H1 (cell line): ENCODE measurements around the gene SETD1B. TPM values are rescaled to one million over a fixed set of nuclear protein-coding genes. Genes with fewer than 3 reads are reported as not detected.

Source experiments
- CTCF ChIA-PET: fragments of 300-600 bp; sonication (Branson Sonifier 250); formaldehyde crosslinking; loops from one replicate; lab custom pipeline; 2021; ENCODE audit not compliant: partially characterized antibody; lab: Charles Lee
- POLR2A ChIA-PET: fragments of 300-600 bp; sonication (Branson Sonifier 250); formaldehyde crosslinking; loops from one replicate; lab custom pipeline; 2021; ENCODE audit warnings: inconsistent platforms; ENCODE audit not compliant: partially characterized antibody; lab: Charles Lee
- DNase-seq, 2 experiments: peaks; one replicate each; pipeline versions ENCODE4 v3.0.0 to v3.0.0-alpha.2; 2010 to 2022; ENCODE audit warnings: low spot score in 2 of 2, low read depth in 1 of 2, mixed read lengths in 1 of 2
- FAIRE-seq: peaks from 2 replicates; lab custom pipeline; 2011; peaks lifted over from hg19 to GRCh38; lab: Jason Lieb, UNC
- H2AFZ ChIP-seq: 2 replicates; pipeline ENCODE4 v1.8.1; 2012; ENCODE audit warnings: low read length, inconsistent platforms
- H2AK5ac ChIP-seq: 2 replicates; pipeline ENCODE4 v1.6.1; 2013; ENCODE audit warnings: low read depth, low read length
- H2BK120ac ChIP-seq: replicated peaks from 2 replicates; pipeline ENCODE3; 2013; ENCODE audit warnings: low read depth, low read length, inconsistent platforms
- H2BK12ac ChIP-seq: 2 replicates; pipeline ENCODE4 v1.6.1; 2013; ENCODE audit warnings: low read depth, low read length
- H2BK15ac ChIP-seq: 2 replicates; pipeline ENCODE4 v1.6.1; 2013; ENCODE audit warnings: low read length
- H2BK20ac ChIP-seq: 2 replicates; pipeline ENCODE4 v1.6.1; 2013; ENCODE audit warnings: low read length
- H2BK5ac ChIP-seq: 2 replicates; pipeline ENCODE4 v1.6.1; 2013; ENCODE audit warnings: low read depth, low read length
- H3K14ac ChIP-seq: 2 replicates; pipeline ENCODE4 v1.6.1; 2013; ENCODE audit warnings: inconsistent platforms; ENCODE audit not compliant: insufficient read length
- H3K18ac ChIP-seq: 2 replicates; pipeline ENCODE4 v1.6.1; 2013; ENCODE audit warnings: low read length; ENCODE audit errors: extremely low read depth
- H3K23ac ChIP-seq: 2 replicates; pipeline ENCODE4 v1.6.1; 2013; ENCODE audit warnings: inconsistent platforms; ENCODE audit not compliant: insufficient read length
- H3K23me2 ChIP-seq: 2 replicates; pipeline ENCODE4 v1.6.1; 2013; ENCODE audit warnings: low read depth, low read length
- H3K27ac ChIP-seq: 2 replicates; pipeline ENCODE4 v1.6.1; 2011; ENCODE audit warnings: low read depth, low read length, inconsistent platforms
- H3K27me3 ChIP-seq, 4 experiments: replicated peaks in 1 of 4; 1 replicate in 1 of 4; 2 replicates in 3 of 4; pipeline versions ENCODE4 v1.6.1 to v1.8.1; 2011 to 2013; ENCODE audit warnings: low read length in 3 of 4, mild to moderate bottlenecking in 3 of 4, inconsistent platforms in 2 of 4, mixed read lengths in 2 of 4, moderate library complexity in 1 of 4; ENCODE audit not compliant: control insufficient read depth in 3 of 4, insufficient read depth in 3 of 4; ENCODE audit errors: extremely low read depth in 1 of 4
- H3K36me3 ChIP-seq, 4 experiments: 2 replicates each; pipeline versions ENCODE4 v1.6.1 to v1.8.1; 2011 to 2013; ENCODE audit warnings: mild to moderate bottlenecking in 4 of 4, low read length in 3 of 4, moderate library complexity in 2 of 4, control low read depth in 1 of 4, inconsistent platforms in 1 of 4; ENCODE audit not compliant: insufficient read depth in 4 of 4, control insufficient read depth in 2 of 4
- H3K4ac ChIP-seq: replicated peaks from 2 replicates; pipeline ENCODE3; 2013; ENCODE audit warnings: low read length, low read depth, mixed read lengths, inconsistent platforms; ENCODE audit not compliant: insufficient read length
- H3K4me1 ChIP-seq, 4 experiments: replicated peaks in 1 of 4; 1 replicate in 1 of 4; 2 replicates in 3 of 4; pipeline versions ENCODE4 v1.6.1 to v1.8.1; 2011 to 2013; ENCODE audit warnings: low read length in 3 of 4, inconsistent platforms in 2 of 4, mixed read lengths in 1 of 4; ENCODE audit not compliant: insufficient read depth in 4 of 4, control insufficient read depth in 3 of 4
- H3K4me2 ChIP-seq, 2 experiments: 2 replicates each; pipeline versions ENCODE4 v1.6.1 to v1.8.1; 2011 to 2013; ENCODE audit warnings: low read depth in 2 of 2, low read length in 2 of 2, control low read depth in 1 of 2, inconsistent platforms in 1 of 2, mild to moderate bottlenecking in 1 of 2; ENCODE audit not compliant: insufficient read depth in 1 of 2
- H3K4me3 ChIP-seq, 4 experiments: fragments of 200-600, 300-600 bp in 1 of 4; sonication (generic), shearing (Covaris generic), sonication (Bioruptor Twin) in 1 of 4; 2 replicates each; pipeline versions ENCODE4 v1.5.1 to v1.8.1; 2011 to 2016; ENCODE audit warnings: low read length in 4 of 4, low read depth in 3 of 4, control low read depth in 2 of 4, inconsistent platforms in 2 of 4, mild to moderate bottlenecking in 2 of 4, mixed read lengths in 1 of 4, moderate library complexity in 1 of 4; ENCODE audit not compliant: insufficient read depth in 2 of 4; ENCODE audit errors: extremely low read depth in 1 of 4
- H3K56ac ChIP-seq: replicated peaks from 2 replicates; pipeline ENCODE3; 2013; ENCODE audit warnings: low read depth, mild to moderate bottlenecking, mixed read lengths, low read length, inconsistent platforms; ENCODE audit not compliant: insufficient read length
- H3K79me1 ChIP-seq: 2 replicates; pipeline ENCODE4 v1.6.1; 2013; ENCODE audit warnings: low read depth, low read length, control low read depth
- H3K79me2 ChIP-seq, 2 experiments: 2 replicates each; pipeline versions ENCODE4 v1.6.1 to v1.8.1; 2012 to 2013; ENCODE audit warnings: low read length in 2 of 2, mild to moderate bottlenecking in 2 of 2, inconsistent platforms in 1 of 2; ENCODE audit not compliant: insufficient read depth in 2 of 2, control insufficient read depth in 1 of 2
- H3K9ac ChIP-seq, 4 experiments: replicated peaks in 1 of 4; 1 replicate in 1 of 4; 2 replicates in 3 of 4; pipeline versions ENCODE4 v1.6.1 to v1.8.1; 2011 to 2013; ENCODE audit warnings: low read depth in 3 of 4, low read length in 3 of 4, control low read depth in 2 of 4, mild to moderate bottlenecking in 2 of 4, moderate library complexity in 2 of 4, inconsistent platforms in 1 of 4; ENCODE audit errors: extremely low read depth in 1 of 4
- H3K9me3 ChIP-seq, 2 experiments: 2 replicates each; pipeline versions ENCODE4 v1.6.1 to v1.8.1; 2012 to 2013; ENCODE audit warnings: mild to moderate bottlenecking in 2 of 2, moderate library complexity in 2 of 2, control low read depth in 1 of 2, inconsistent platforms in 1 of 2, low read depth in 1 of 2, low read length in 1 of 2, mixed read lengths in 1 of 2; ENCODE audit not compliant: insufficient read depth in 2 of 2
- H4K20me1 ChIP-seq, 2 experiments: replicated peaks in 1 of 2; 2 replicates each; pipeline versions ENCODE3 to v1.8.1; 2011 to 2013; ENCODE audit warnings: inconsistent platforms in 2 of 2, low read length in 2 of 2, mild to moderate bottlenecking in 1 of 2; ENCODE audit not compliant: insufficient read depth in 2 of 2, control insufficient read depth in 1 of 2
- H4K5ac ChIP-seq: 2 replicates; pipeline ENCODE4 v1.6.1; 2013; ENCODE audit warnings: low read length, low read depth, mixed read lengths, inconsistent platforms; ENCODE audit not compliant: insufficient read length
- H4K8ac ChIP-seq: 2 replicates; pipeline ENCODE4 v1.8.0; 2013; ENCODE audit warnings: mild to moderate bottlenecking, moderate library complexity, low read length, inconsistent platforms; ENCODE audit not compliant: insufficient read depth; ENCODE audit errors: extremely low read depth
- H4K91ac ChIP-seq: replicated peaks from 2 replicates; pipeline ENCODE3; 2013; ENCODE audit warnings: low read length, mixed read lengths, inconsistent platforms; ENCODE audit not compliant: insufficient read length
- ASH2L ChIP-seq: fragments of 200-600, 300-600 bp; sonication (generic); IDR thresholded peaks from one replicate; pipeline ENCODE4 v1.7.1; 2017; ENCODE audit warnings: low read length
- KDM1A ChIP-seq: fragments of 200-600, 300-600 bp; sonication (generic); IDR thresholded peaks from 2 replicates; pipeline ENCODE4 v1.7.1; 2016; ENCODE audit warnings: mild to moderate bottlenecking, low read length, borderline replicate concordance
- WGBS, 2 experiments: shearing (Covaris generic) in 1 of 2; methylation state at CpG; one replicate each; pipeline versions ENCODE4 v1.1.6 to v1.1.7; 2013 to 2015; ENCODE audit warnings: low lambda C conversion rate in 2 of 2, mixed read lengths in 2 of 2, inconsistent platforms in 1 of 2, low coverage in 1 of 2, missing lambda C conversion rate in 1 of 2; ENCODE audit not compliant: insufficient replicate concordance in 2 of 2, insufficient coverage in 1 of 2, insufficient read length in 1 of 2; ENCODE audit errors: extremely low coverage in 1 of 2, missing lambda C conversion rate in 1 of 2; 5-methylcytosine and 5-hydroxymethylcytosine counted together
- polyA plus RNA-seq, 7 experiments: library from polyadenylated mRNA; depleted of rRNA in 3 of 7; stranded (reverse) in 5 of 7; unstranded in 2 of 7; fragments of >200 nt in 5 of 7; fragments of 200-250 nt in 2 of 7; gene quantifications; 1 replicate in 5 of 7; 2 replicates in 1 of 7; 4 replicates in 1 of 7; pipeline versions ENCODE4 v1.2.1 to v1.2.3, GENCODE V29; 2011 to 2013; ENCODE audit warnings: missing spikeins in 2 of 7, mixed read lengths in 2 of 7
- total RNA-seq: library from RNA; stranded (reverse); fragmentation: NEBNext Ultra II Directional; extraction: Animal tissue kit (Norgen Biotek cat#: 25700); gene quantifications from 2 replicates; pipeline ENCODE4 v1.2.1, GENCODE V29; 2021

The SETD1B gene
- total and polyA plus RNA-seq, 2 of the 8 experiments (the other 6 are each of a cell fraction or from before 2014, with no cell fraction given) = 1.3 to 17.7 TPM

DNA sequence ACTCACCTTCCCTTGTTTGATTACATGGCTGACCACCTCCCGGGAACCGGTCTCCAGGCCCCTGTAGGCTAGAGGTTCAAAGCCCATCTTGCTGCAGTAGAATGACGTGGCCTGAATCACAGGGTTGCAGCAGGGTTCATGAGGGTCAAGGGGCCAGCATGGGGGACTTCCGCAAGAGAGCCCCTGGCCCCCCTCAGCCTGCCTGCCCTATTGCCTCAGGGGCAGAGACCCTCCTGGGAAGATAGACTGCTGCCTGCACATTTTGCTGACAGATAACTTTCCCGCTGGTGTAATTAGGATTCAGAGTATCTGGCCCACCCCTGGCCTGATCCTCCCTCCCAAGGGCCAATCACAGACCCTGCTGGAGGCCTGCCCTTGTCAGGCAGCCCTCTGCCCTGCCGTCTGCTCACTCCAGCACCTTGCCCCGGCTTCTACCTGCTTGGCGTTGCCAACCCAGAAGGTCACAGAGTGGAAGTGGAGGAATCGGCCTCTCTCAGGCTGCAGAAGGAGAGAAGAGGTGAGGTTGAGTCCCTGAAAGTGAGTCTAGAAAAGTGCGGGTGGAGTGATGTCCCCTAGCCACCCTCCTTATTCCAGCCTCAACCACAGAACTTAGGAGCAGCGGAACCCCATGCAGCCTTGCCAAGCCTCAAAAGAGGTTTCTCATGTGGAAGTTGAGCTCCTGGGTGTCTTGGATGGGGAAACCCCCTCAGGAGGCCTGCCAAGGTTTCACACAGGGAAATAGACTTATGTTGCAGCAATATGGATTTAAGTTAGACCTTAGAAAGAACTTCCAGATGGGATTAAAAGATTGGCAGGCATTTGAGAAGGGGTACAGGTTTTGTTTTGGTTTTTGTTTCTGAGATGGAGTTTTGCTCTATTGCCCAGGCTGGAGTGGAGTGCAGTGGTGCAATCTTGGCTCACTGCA is 53.8 kb downstream of the SETD1B start:
- no peaks in the 10 kb centered on the region for H4K20me1 ChIP-seq
- H3K79me1 ChIP-seq = no peaks in the 10 kb centered on the region
- no peak overlapping the region for H3K4me3 ChIP-seq
- ChIA-PET POLR2A (no interaction called here), CTCF (interaction anchor here (1.2 to 1.5 kb wide), 3 partner anchors 14 to 62 kb away, joined by 3 to 6 read pairs (median 3); partner anchors contain the start of gene CFAP251)
- no peak overlapping the region for H4K8ac ChIP-seq
- no peak overlapping the region for H4K5ac ChIP-seq
- no peak overlapping the region for H2BK15ac ChIP-seq
- peaks cover 0 to 17% (median 11%) of the 10 kb centered on the region in 4 experiments; a peak in 5 of 7 replicates for H3K4me1 ChIP-seq
- no peak overlapping the region for H3K14ac ChIP-seq
- 0 out of 2 replicates have a peak overlapping the region, but pooled peaks have one; percentile 61 for H2BK20ac ChIP-seq
- H3K9ac ChIP-seq = no peak overlapping the region
- H3K9me3 ChIP-seq = no peaks in the 10 kb centered on the region
- no peak overlapping the region for H3K23ac ChIP-seq
- WGBS, 2 experiments = 81% methylated on average over 11 of the region's 11 CpGs; no CpG with 5 or more reads in 1 of the 2 experiments
- DNase-seq = no peak
- no peaks in the 10 kb centered on the region for H3K79me2 ChIP-seq
- H2BK12ac ChIP-seq = no peak overlapping the region
- no peak for FAIRE-seq
- H2AK5ac ChIP-seq = no peak overlapping the region
- H3K18ac ChIP-seq = no peak overlapping the region
- H3K4me2 ChIP-seq = no peak overlapping the region
- TF ChIP-seq ASH2L (no peak), KDM1A (peak; percentile 90; the same call in 1 of the 2 replicates)
- 0 out of 2 replicates have a peak overlapping the region, but pooled peaks have one; percentile 52 for H2BK5ac ChIP-seq
- H3K27me3 ChIP-seq = no peaks in the 10 kb centered on the region; a peak in 1 of 7 replicates
- H3K23me2 ChIP-seq = no peaks in the 10 kb centered on the region
- no peak overlapping the region for H2BK120ac ChIP-seq
- H3K27ac ChIP-seq = no peak overlapping the region
- H3K36me3 ChIP-seq = no peaks in the 10 kb centered on the region
- H2AFZ ChIP-seq = no peak overlapping the region
- H3K56ac ChIP-seq = no peak overlapping the region
- H3K4ac ChIP-seq = peak overlapping the region; percentile 69
- H4K91ac ChIP-seq = no peak overlapping the region
